HCT116 (cell line): ENCODE measurements around the gene SLC5A4. TPM values are rescaled to one million over a fixed set of nuclear protein-coding genes. Genes with fewer than 3 reads are reported as not detected.

Experiments used
- ATAC-seq: fragments of 200-7000 bp; cut with Tn5 transposase; 2 replicates; pipeline ENCODE4 v1.9.1; 2020; ENCODE audit warnings: mild to moderate bottlenecking, moderate library complexity
- BruUV-seq: library from RNA; stranded (reverse); fragments of 400-500 nt; replicated peaks from 2 replicates; lab custom pipeline; 2021; lab: Mats Ljungman, UMichigan
- CTCF ChIA-PET: fragments of 300-600 bp; sonication (Branson Sonifier 250); formaldehyde crosslinking; loops from one replicate; lab custom pipeline; 2021; ENCODE audit warnings: antibody characterized with exemption; lab: Charles Lee
- POLR2A ChIA-PET: fragments of 300-600, 350-600 bp; sonication (Branson Sonifier 250); formaldehyde crosslinking; loops from one replicate; lab custom pipeline; 2021; ENCODE audit warnings: antibody characterized with exemption; lab: Charles Lee
- RAD21 ChIA-PET, 2 experiments: fragments of 300-600 bp; sonication (Branson Sonifier 250); formaldehyde crosslinking; loops; one replicate each; lab custom pipeline; 2023; ENCODE audit warnings: low total read pairs in 2 of 2; ENCODE audit not compliant: uncharacterized antibody in 2 of 2, unreplicated experiment in 2 of 2, low non-redundant PET in 1 of 2; lab: Charles Lee
- DNase-seq: peaks from one replicate; pipeline ENCODE4 v3.0.0-alpha.2; 2010; ENCODE audit warnings: low read depth, low spot score
- H2AFZ ChIP-seq: fragments of 200-600 bp; shearing (Covaris generic), sonication (generic); 2 replicates; pipeline ENCODE4 v1.6.1; 2017; ENCODE audit warnings: low read depth, mixed run types, mixed read lengths, antibody characterized with exemption, low read length; ENCODE audit not compliant: poor library complexity, severe bottlenecking
- H3K27ac ChIP-seq: 2 replicates; pipeline ENCODE4 v1.5.1; 2012; ENCODE audit warnings: low read depth, low read length
- H3K27me3 ChIP-seq: fragments of 200-600 bp; sonication (generic); 2 replicates; pipeline ENCODE4 v1.6.1; 2016; ENCODE audit warnings: mixed run types, low read length, mixed read lengths; ENCODE audit not compliant: insufficient read depth
- H3K36me3 ChIP-seq, 2 experiments: fragments of 200-500 bp in 1 of 2; fragments of 200-600 bp in 1 of 2; sonication (Bioruptor generic) in 1 of 2; sonication (generic) in 1 of 2; 2 replicates each; pipeline versions ENCODE4 v1.5.1 to v1.6.1; 2014 to 2016; ENCODE audit warnings: low read length in 2 of 2, inconsistent platforms in 1 of 2, mixed read lengths in 1 of 2, mixed run types in 1 of 2; ENCODE audit not compliant: insufficient read depth in 2 of 2, control insufficient read depth in 1 of 2
- H3K4me1 ChIP-seq, 2 experiments: fragments of 200-600 bp in 1 of 2; sonication (generic) in 1 of 2; 2 replicates each; pipeline versions ENCODE4 v1.5.1 to v1.6.1; 2012 to 2017; ENCODE audit warnings: low read length in 2 of 2, inconsistent platforms in 1 of 2, mild to moderate bottlenecking in 1 of 2, mixed read lengths in 1 of 2, mixed run types in 1 of 2, moderate library complexity in 1 of 2; ENCODE audit not compliant: insufficient read depth in 2 of 2, control insufficient read depth in 1 of 2
- H3K4me2 ChIP-seq: fragments of 200-600 bp; sonication (generic); 2 replicates; pipeline ENCODE4 v1.6.1; 2017; ENCODE audit warnings: mixed run types, low read length, mixed read lengths
- H3K4me3 ChIP-seq, 2 experiments: fragments of 200-600 bp in 1 of 2; sonication (generic) in 1 of 2; replicated peaks in 1 of 2; 2 replicates each; pipeline ENCODE4 v1.5.1; 2011 to 2016; ENCODE audit warnings: low read length in 2 of 2, control low read depth in 1 of 2, low read depth in 1 of 2, mild to moderate bottlenecking in 1 of 2, mixed read lengths in 1 of 2, mixed run types in 1 of 2
- H3K79me2 ChIP-seq: fragments of 200-600 bp; sonication (generic); 2 replicates; pipeline ENCODE4 v1.6.1; 2017; ENCODE audit warnings: mild to moderate bottlenecking, mixed run types, low read length, moderate library complexity, mixed read lengths; ENCODE audit not compliant: insufficient read depth
- H3K9ac ChIP-seq: fragments of 200-600 bp; sonication (generic); 2 replicates; pipeline ENCODE4 v1.6.1; 2016; ENCODE audit warnings: low read length, mixed read lengths
- H3K9me2 ChIP-seq: fragments of 200-600 bp; sonication (generic), shearing (Covaris generic); 2 replicates; pipeline ENCODE4 v1.6.1; 2017; ENCODE audit warnings: mixed run types, mild to moderate bottlenecking, moderate library complexity; ENCODE audit not compliant: insufficient read depth
- H3K9me3 ChIP-seq, 2 experiments: fragments of 200-500 bp in 1 of 2; fragments of 200-600 bp in 1 of 2; sonication (Bioruptor generic) in 1 of 2; sonication (generic) in 1 of 2; 2 replicates each; pipeline ENCODE4 v1.6.1; 2014 to 2017; ENCODE audit warnings: low read length in 2 of 2, mixed read lengths in 2 of 2, inconsistent platforms in 1 of 2, low read depth in 1 of 2, mild to moderate bottlenecking in 1 of 2, mixed run types in 1 of 2, moderate library complexity in 1 of 2; ENCODE audit not compliant: control insufficient read depth in 1 of 2, insufficient read depth in 1 of 2
- H4K20me1 ChIP-seq: fragments of 200-600 bp; sonication (generic), shearing (Covaris generic); 2 replicates; pipeline ENCODE4 v1.6.1; 2017; ENCODE audit warnings: mixed run types, mild to moderate bottlenecking, moderate library complexity; ENCODE audit not compliant: insufficient read depth
- CBX3 ChIP-seq: IDR thresholded peaks from 2 replicates; pipeline ENCODE4 v1.6.1; 2012; ENCODE audit warnings: low read depth
- EGR1 ChIP-seq: IDR thresholded peaks from 2 replicates; pipeline ENCODE4 v1.6.1; 2012; ENCODE audit warnings: low read depth
- EZH2 ChIP-seq: fragments of 200-600 bp; sonication (generic); IDR thresholded peaks from 2 replicates; pipeline ENCODE4 v1.6.1; 2017; ENCODE audit warnings: antibody characterized with exemption, mixed run types
- EZH2phosphoT487 ChIP-seq: fragments of 200-600 bp; IDR thresholded peaks from 2 replicates; pipeline ENCODE4 v1.6.1; 2018; ENCODE audit warnings: antibody characterized with exemption, borderline replicate concordance
- JUND ChIP-seq: IDR thresholded peaks from 2 replicates; pipeline ENCODE4 v1.6.1; 2012
- POLR2A ChIP-seq: IDR thresholded peaks from 2 replicates; pipeline ENCODE4 v1.7.0; 2011; ENCODE audit warnings: borderline replicate concordance; ENCODE audit not compliant: insufficient read depth, insufficient read length; ENCODE audit errors: extremely low read depth
- POLR2AphosphoS5 ChIP-seq: IDR thresholded peaks from 2 replicates; pipeline ENCODE4 v1.6.1; 2011; ENCODE audit warnings: mild to moderate bottlenecking, low read depth, low read length, moderate library complexity
- RAD21 ChIP-seq: IDR thresholded peaks from 2 replicates; pipeline ENCODE4 v1.6.1; 2012; ENCODE audit warnings: low read depth, mild to moderate bottlenecking
- SIN3A ChIP-seq: IDR thresholded peaks from 2 replicates; pipeline ENCODE4 v1.6.1; 2012; ENCODE audit warnings: low read depth
- SP1 ChIP-seq: IDR thresholded peaks from 2 replicates; pipeline ENCODE4 v1.6.1; 2012; ENCODE audit warnings: low read depth
- SRF ChIP-seq: IDR thresholded peaks from 2 replicates; pipeline ENCODE4 v1.6.1; 2012; ENCODE audit warnings: low read depth
- YY1 ChIP-seq: IDR thresholded peaks from 2 replicates; pipeline ENCODE4 v1.6.1; 2011; ENCODE audit warnings: low read length, low read depth, moderate library complexity, mild to moderate bottlenecking; ENCODE audit not compliant: insufficient replicate concordance; ENCODE audit errors: extremely low read depth
- ZNF274 ChIP-seq: fragments of 200-500 bp; sonication (Bioruptor generic); IDR thresholded peaks from 2 replicates; pipeline ENCODE4 v1.6.1; 2014; ENCODE audit warnings: mild to moderate bottlenecking, low read depth, low read length, inconsistent platforms
- intact Hi-C: fragments of 100-400 bp; cut with micrococcal nuclease; formaldehyde crosslinking; loops from 2 replicates; pipeline ENCODE4 v1.10.0; 2022
- total RNA-seq: library from RNA; stranded (reverse); gene quantifications from one replicate; pipeline ENCODE4 v1.2.1, GENCODE V29; 2021; ENCODE audit not compliant: unreplicated experiment
- TF ChIP-seq, protein P1 (sequence below): IDR thresholded peaks from 2 replicates; pipeline ENCODE4 v1.6.1; 2012
- TF ChIP-seq, protein P2 (sequence below): IDR thresholded peaks from 2 replicates; pipeline ENCODE4 v1.6.1; 2012

Gene SLC5A4
- total RNA-seq, 1 experiment from 2014 or later, result 0.22 TPM

DNA sequence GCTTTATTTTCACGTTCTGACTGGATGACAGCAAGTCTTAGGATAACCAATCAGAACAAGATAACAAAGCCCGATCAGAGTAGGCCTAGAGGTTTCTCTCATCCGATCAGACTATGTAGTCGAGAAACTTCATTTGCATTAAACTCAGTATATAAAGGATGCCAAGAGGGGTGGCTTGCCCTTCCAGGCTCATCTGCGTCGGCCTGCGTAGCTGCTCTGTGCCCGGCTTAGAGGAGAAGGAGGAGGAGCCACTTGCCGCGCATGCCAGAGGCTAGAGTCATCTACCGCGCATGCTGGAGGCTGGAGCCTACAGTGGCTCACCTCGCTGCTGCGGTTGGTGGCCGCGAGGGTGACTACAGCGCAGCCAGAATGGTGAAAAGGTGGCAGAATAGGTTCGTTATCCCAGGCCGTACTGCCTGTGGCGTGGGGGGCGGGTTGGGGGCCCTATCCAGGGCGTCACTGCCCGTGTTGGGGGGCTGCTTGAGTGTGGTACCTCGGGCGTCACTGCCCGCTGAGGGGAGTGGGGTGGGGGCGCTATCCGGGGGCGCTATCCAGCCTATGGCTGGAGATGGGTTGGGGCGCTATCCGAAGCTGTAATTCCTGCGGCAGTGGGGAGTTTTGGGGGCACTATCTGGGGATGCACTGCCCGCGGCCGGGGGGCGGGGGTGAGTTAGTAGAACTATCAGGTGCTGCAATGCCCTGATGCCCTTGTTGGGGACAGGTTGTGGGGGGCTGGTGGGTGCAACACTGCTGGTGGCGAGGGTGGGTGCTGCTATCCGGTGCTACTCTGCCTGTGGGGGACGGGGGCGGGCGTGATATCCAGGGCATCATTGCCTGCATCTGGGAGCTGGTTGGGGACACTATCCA lies 50.1 kb downstream of the SLC5A4 start, which contains the start of gene RFPL2 (continued):
- TF ChIP-seq YY1 (no peak), SRF (no peak), EGR1 (no peak), POLR2AphosphoS5 (peak; percentile 87)
- TF ChIP-seq, protein P1, sequence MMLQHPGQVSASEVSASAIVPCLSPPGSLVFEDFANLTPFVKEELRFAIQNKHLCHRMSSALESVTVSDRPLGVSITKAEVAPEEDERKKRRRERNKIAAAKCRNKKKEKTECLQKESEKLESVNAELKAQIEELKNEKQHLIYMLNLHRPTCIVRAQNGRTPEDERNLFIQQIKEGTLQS, result no peak

DNA sequence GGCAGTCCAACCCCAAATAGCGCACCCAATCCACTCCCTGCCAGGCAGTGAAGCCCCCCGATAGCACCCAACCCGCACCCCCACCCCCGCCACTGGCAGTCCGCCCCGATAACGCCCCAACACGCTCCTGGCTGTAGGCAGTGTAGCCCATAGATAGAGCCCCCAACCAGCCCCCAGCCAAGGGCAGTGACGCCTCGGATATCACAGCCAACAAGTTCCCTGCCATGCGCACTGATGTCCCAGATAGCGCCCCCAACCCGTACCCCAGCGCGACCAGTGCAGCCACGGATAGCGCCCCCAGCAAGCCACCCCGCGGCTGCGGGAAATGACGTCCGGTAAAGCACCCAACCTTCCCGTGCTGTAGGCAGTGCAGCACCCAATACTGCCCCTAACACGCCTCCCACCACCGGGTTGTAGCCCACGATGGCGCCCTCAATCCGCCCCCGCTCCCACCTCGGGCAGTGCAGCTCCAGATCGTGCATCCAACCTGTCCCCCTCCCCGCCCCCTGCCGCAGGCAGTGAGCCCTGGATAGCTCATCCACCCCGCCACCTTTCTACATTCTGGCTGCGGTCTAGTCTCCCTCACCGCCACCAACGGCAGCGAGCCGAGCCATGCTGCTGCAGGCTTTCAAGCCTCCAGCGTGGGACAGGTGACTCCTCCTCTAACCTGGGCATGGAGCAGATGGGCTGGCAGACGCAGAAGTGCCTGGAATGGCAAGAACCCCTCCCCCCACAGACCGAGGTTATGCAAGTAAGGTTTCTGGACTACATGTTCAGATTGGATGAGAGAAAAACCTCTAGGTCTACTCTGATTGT lies 50.9 kb downstream of the SLC5A4 start:
- Histone ChIP-seq H3K79me2 (no peaks in the 10 kb centered on the region), H3K4me3 (peak overlapping the region; percentile 59 to 70), H3K27me3 (no peaks in the 10 kb centered on the region), H2AFZ (peak overlapping the region; percentile 90), H3K9me2 (no peaks in the 10 kb centered on the region), H3K9ac (peak overlapping the region; percentile 71), H3K4me1 (peaks cover 27 to 45% of the 10 kb centered on the region in 2 experiments), H3K36me3 (peaks cover 0 to 4% of the 10 kb centered on the region in 2 experiments; a peak in 2 of 4 replicates), H3K9me3 (no peaks in the 10 kb centered on the region), H3K4me2 (peak overlapping the region; percentile 99), H4K20me1 (no peaks in the 10 kb centered on the region), H3K27ac (peak overlapping the region; percentile 20)
- TF ChIP-seq POLR2A (no peak), EZH2 (no peak), POLR2AphosphoS5 (no peak), EZH2phosphoT487 (no peak), JUND (no peak), RAD21 (no peak), CBX3 (no peak), YY1 (no peak), SIN3A (no peak), ZNF274 (no peak), SP1 (no peak)
- TF ChIP-seq, protein P2, sequence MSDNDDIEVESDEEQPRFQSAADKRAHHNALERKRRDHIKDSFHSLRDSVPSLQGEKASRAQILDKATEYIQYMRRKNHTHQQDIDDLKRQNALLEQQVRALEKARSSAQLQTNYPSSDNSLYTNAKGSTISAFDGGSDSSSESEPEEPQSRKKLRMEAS, result no peak
- intact Hi-C loops, result loop anchor here (10.0 kb wide), 2 partner anchors 171 to 271 kb away; partner anchors contain the start of gene FBXO7
- ATAC-seq, result peak; percentile 30
- CTCF ChIA-PET, result interaction anchor here (1.5 to 1.6 kb wide), 2 partner anchors 62 to 227 kb away, joined by 7 to 9 read pairs; no protein-coding TSS in a partner anchor
- POLR2A ChIA-PET, result interaction anchor here (0.6 to 0.7 kb wide), 2 partner anchors 227 to 331 kb away, joined by 3 to 4 read pairs; no protein-coding TSS in a partner anchor
- no TSS peak for BruUV-seq
- RAD21 ChIA-PET, result no interaction called here
- no peak for DNase-seq
